Panc1 (cell line): ENCODE data around the gene OAF.
"Not testable (repeated sequence)": the region's sequence is repeated elsewhere in the genome, so short reads cannot be mapped to it uniquely, and the experiment has no call there.

ENCODE experiments used
- CTCF ChIP-seq: fragments of 450-650 bp; IDR thresholded peaks from 2 replicates; pipeline ENCODE4 v1.5.1; 2017; ENCODE audit warnings: mild to moderate bottlenecking
- POLR2AphosphoS5 ChIP-seq: IDR thresholded peaks from 2 replicates; pipeline ENCODE4 v1.6.1; 2012; ENCODE audit warnings: mild to moderate bottlenecking, low read depth, low read length, moderate library complexity
- REST ChIP-seq, 2 experiments: IDR thresholded peaks; 2 replicates each; pipeline ENCODE4 v1.6.1; 2011 to 2012; ENCODE audit warnings: low read depth in 2 of 2, control low read depth in 1 of 2, low read length in 1 of 2, mild to moderate bottlenecking in 1 of 2, moderate library complexity in 1 of 2; ENCODE audit not compliant: insufficient read depth in 1 of 2
- SIN3A ChIP-seq: IDR thresholded peaks from 2 replicates; pipeline ENCODE4 v1.6.1; 2012; ENCODE audit warnings: low read depth, mild to moderate bottlenecking, low read length, moderate library complexity, borderline replicate concordance; ENCODE audit not compliant: insufficient read depth
- TCF7L2 ChIP-seq: IDR thresholded peaks from 2 replicates; pipeline ENCODE4 v1.6.1; 2011; ENCODE audit warnings: mild to moderate bottlenecking, low read depth, low read length, inconsistent platforms

- not testable (repeated sequence) for TF ChIP-seq TCF7L2; POLR2AphosphoS5; SIN3A; CTCF; REST (IDR thresholded peaks at IDR 0.05; ENCODE audit: insufficient read depth in 1 of 2, low read depth in 2 of 2, low read length in 1 of 2)
Measured at GRCh38 chr11:120253377-120253776, 42.5 kb downstream of the OAF start.
